Measurements from ENCODE around the gene GTPBP3. TPM values are rescaled to one million over a fixed set of nuclear protein-coding genes. Genes with fewer than 3 reads are reported as not detected.

GTPBP3 gene
- total RNA-seq, 1 experiment from 2014 or later: 62.9 TPM

- no peak for TF ChIP-seq CTCF (conservative IDR thresholded peaks at IDR 0.05)
- H3K9me3 Mint-ChIP-seq: no peaks in the 10 kb centered on the region; a peak in 1 of 5 replicates
- H3K4me1 Mint-ChIP-seq: peaks cover 14 to 18% of the 10 kb centered on the region in 2 experiments
These were observed 15.4 kb downstream of the GTPBP3 start for GRCh38 chr19:17352608-17353280.

More at GRCh38 chr19:17352608-17353280, 15.4 kb downstream of the GTPBP3 start:
- H3K79me2 ChIP-seq (ENCODE audit: insufficient read depth, low read length): no peaks in the 10 kb centered on the region
- H4K5ac ChIP-seq (ENCODE audit: insufficient read length, low read depth, low read length): no peak overlapping the region
- H2BK120ac ChIP-seq (ENCODE audit: low read depth, low read length, poor library complexity, severe bottlenecking): no peak overlapping the region
- no peaks in the 10 kb centered on the region for H3K23me2 ChIP-seq (ENCODE audit: insufficient read length, low read depth, low read length, poor library complexity, severe bottlenecking)
- H4K8ac ChIP-seq (replicated peaks; ENCODE audit: insufficient read length, low read depth, low read length): no peak overlapping the region
- no peaks in the 10 kb centered on the region for H3K79me1 ChIP-seq (ENCODE audit: insufficient read depth, low read depth, low read length, poor library complexity, severe bottlenecking)
- H3K36me3 Mint-ChIP-seq (ENCODE audit: insufficient read depth in 1 of 3, low read depth in 3 of 3): no peaks in the 10 kb centered on the region
- no peaks in the 10 kb centered on the region for H3K27me3 ChIP-seq (ENCODE audit: insufficient read depth, low read length)
- no peak overlapping the region for H2BK5ac ChIP-seq (ENCODE audit: insufficient read length, low read length)
- no peak overlapping the region for H2AFZ ChIP-seq (ENCODE audit: low read length)
- H2BK20ac ChIP-seq (ENCODE audit: low read depth, low read length, poor library complexity, severe bottlenecking): no peak overlapping the region
- H3K9ac ChIP-seq (ENCODE audit: extremely low read depth, insufficient read length, low read length): no peak overlapping the region
- no peak overlapping the region for H4K91ac ChIP-seq (ENCODE audit: insufficient read length, low read depth, low read length)
- no peaks in the 10 kb centered on the region for H3K4me1 ChIP-seq (ENCODE audit: insufficient read depth, low read length)
- H3K18ac ChIP-seq (ENCODE audit: insufficient read length, low read depth, low read length): no peak overlapping the region
- no peak overlapping the region; the same call in 1 of the 2 replicates for H3K14ac ChIP-seq (ENCODE audit: insufficient read depth, low read length)
- H2BK12ac ChIP-seq (ENCODE audit: insufficient read length, low read depth, low read length): no peak overlapping the region
- no CpG with 5 or more reads among the region's 14 CpGs for WGBS (ENCODE audit: extremely low coverage, insufficient read length, low lambda C conversion rate)
- H3K9me3 ChIP-seq (ENCODE audit: control insufficient read depth, low read depth, low read length): no peaks in the 10 kb centered on the region
- H3K4me2 ChIP-seq (ENCODE audit: insufficient read depth, insufficient read length, low read length): no peak overlapping the region
- no peak overlapping the region for H3T11ph ChIP-seq (ENCODE audit: low read length)
- no peak overlapping the region for H3K56ac ChIP-seq (ENCODE audit: insufficient read length, low read depth, low read length)
- no peak overlapping the region for H3K27ac ChIP-seq (ENCODE audit: insufficient read length, low read depth, low read length)
- H2AK5ac ChIP-seq (ENCODE audit: insufficient read length, low read length): no peak overlapping the region
- no peaks in the 10 kb centered on the region for H4K20me1 ChIP-seq (ENCODE audit: control insufficient read depth, insufficient read depth, insufficient read length)
- H3K4ac ChIP-seq (ENCODE audit: low read depth, low read length): no peak overlapping the region
- H3K23ac ChIP-seq (ENCODE audit: insufficient read length, low read depth, low read length): no peak overlapping the region
- H3K27ac Mint-ChIP-seq: peak overlapping the region in 2 of 3 experiments; percentile 86 to 89; a peak in 4 of 7 replicates
- H2BK15ac ChIP-seq (ENCODE audit: low read depth, low read length): no peak overlapping the region
- no peak for DNase-seq
- no peak overlapping the region; a peak in 1 of 5 replicates for H3K4me3 Mint-ChIP-seq
- peaks cover 2% of the 10 kb centered on the region for H3K27me3 Mint-ChIP-seq (ENCODE audit: low read depth)

All from H9 (cell line).